H54 (cell line): ENCODE measurements around the gene RHOD.

ENCODE experiments used
- DNase-seq: peaks from one replicate; pipeline ENCODE4 v3.0.0; 2011; ENCODE audit warnings: low spot score, mixed read lengths; ENCODE audit not compliant: insufficient read length
- FAIRE-seq: peaks from 3 replicates; lab custom pipeline; 2011; peaks lifted over from hg19 to GRCh38; lab: Jason Lieb, UNC
- POLR2A ChIP-seq: IDR thresholded peaks from 2 replicates; pipeline ENCODE4 v1.6.1; 2011; ENCODE audit warnings: low read depth, mild to moderate bottlenecking, low read length

RHOD gene

DNA sequence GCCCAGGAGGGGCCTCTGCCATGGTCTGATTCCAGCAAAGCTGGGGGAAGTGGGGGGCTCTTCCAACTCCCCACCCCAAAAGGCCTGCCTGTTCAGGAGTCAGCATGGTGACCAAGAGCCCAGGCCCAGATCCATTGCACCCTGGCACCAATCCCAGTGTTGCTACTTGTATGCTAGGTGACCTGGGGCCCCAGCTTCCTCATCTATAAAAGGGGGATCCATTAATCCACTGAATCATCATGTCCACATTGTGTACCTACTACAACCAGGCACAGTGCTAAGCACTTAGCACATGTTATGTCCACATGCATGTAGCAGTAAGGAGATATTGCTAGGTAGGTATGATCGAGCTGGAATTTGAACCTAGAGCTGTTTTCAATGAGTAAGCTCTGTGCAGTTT, 31.7 kb upstream of the RHOD start:
- TF ChIP-seq POLR2A: no peak
- DNase-seq: no peak
- no peak for FAIRE-seq

DNA sequence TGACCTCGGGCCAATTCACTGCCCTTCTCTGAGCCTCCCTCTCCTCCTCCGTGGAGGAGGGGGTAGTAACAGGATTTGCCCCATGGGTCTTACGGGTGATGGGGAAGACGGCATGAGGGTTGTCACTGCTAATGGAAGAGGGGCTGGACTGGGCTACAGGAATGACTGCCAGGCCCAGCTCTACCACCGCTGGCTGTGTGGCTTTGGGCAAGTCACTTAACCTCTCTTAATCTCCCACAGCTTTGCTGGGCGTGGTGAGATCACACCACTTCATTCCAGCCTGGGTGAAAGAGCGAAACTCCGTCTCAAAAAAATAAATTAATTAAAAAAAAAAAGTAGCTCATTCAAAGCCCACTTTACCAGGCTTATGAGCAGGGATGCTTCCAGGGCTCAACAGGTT, 30.9 kb upstream of the RHOD start:
- TF ChIP-seq POLR2A: no peak
- no peak for FAIRE-seq
- DNase-seq: no peak

DNA sequence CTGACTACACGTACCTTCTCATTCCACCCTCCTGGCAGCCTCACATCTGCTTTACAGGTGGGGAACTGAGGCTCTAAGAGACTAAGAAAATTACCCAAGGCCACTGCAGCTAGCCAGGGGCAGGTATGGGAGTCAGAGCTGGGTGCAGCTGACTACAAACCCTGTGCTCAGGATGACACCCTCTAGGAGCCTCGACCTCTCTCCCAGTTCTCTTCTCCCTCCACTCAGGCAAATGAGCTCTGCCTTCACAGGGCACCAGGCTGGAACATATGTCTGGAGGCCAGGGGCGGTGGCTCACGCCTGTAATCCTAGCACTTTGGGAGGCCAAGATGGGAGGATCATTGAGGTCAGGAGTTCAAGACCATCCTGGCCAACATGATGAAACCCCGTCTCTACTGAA, 29.7 kb upstream of the RHOD start:
- no peak for TF ChIP-seq POLR2A
- FAIRE-seq (no peak), DNase-seq (no peak)

DNA sequence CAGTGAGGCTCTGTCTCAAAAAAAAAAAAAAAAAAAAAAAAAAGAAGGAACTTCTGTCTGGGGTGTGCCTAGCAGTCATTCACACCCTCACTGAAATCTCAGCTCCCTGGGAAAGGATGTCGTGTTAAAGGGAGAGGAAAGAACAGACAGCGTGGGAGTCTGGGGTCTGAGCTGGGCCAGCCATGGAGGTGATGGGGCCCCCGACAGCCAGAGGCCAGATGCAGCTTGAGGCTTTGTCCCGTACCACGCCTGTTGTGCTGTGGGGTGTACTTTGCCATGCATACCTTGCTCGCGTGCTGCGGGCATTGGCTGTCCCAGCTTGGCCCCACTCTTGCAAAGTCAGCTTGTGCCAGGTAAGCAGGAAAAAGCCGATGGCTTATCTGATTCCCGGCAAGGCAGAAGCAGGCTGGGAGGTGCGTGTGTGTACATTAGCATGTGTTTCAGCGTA, 29.1 kb upstream of the RHOD start:
- TF ChIP-seq POLR2A: no peak
- FAIRE-seq (no peak), DNase-seq (no peak)

DNA sequence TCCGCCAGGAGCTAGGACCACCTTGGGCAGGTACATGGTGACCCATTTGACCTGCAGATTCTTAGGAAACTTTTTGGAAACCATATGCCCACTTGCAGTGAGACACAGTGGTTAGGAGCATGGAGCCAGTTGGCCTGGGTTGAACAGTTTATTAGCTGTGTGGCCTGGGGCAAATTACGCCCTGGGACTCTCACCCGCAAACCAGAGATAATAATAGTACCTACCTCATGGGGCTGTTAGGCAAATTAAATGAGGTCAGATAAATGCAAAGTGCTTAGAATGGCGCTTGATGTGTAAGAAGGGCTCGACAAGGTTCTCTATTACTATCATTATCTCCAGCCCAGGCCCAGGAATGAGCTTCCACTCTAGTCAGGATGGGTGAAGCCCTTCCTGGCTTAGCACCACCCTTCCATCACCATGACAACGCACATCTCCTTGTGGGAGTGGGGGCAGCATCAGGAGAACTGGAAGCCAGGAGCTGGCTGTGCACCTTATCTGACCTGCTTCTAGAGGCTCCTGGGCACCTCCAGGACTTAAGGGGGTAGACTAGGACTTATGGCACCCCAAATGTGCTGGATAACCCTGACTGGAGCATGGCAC, 28.6 kb upstream of the RHOD start:
- FAIRE-seq: no peak
- DNase-seq: no peak
- no peak for TF ChIP-seq POLR2A

DNA sequence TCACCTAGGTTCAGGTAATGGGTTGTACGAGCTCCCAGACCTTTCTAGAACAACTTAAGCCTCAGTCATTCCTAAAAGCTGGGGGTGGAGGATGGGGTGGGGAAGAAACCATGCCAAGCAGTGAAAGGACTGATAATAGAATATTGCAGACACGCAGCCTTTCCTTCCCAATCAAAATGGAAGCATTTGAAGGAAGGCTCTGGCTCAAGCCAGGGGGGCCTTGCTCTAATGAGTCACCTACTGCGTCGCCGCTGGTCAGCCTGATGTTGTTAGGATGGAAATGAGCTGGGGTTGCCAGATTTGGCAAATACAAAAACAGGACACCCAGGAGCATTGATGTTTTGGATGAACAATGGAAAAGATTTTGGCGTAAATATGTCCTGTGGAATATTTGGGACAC, 27.5 kb upstream of the RHOD start:
- FAIRE-seq (no peak), DNase-seq (no peak)
- no peak for TF ChIP-seq POLR2A

DNA sequence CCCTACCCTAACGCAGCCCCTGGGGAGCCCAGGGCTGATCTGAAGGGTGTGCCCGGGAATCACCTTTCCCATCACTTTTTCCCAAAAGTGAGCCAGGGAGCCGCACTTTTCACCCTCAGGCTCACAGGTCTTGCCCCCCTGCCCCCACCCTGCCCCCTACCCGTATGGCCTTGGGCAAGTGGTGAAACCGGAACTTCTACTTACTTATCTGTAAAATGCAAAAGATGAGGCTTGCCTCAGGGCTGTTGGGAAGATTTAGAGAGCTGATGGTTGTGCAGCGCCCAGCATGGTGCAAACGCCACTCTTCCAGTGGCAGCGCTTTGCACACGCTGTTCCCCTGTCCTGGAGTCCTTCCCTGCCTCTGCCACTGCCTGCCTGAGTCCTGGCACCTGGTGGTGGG, 25.7 kb upstream of the RHOD start:
- DNase-seq (no peak), FAIRE-seq (no peak)
- TF ChIP-seq POLR2A: no peak

DNA sequence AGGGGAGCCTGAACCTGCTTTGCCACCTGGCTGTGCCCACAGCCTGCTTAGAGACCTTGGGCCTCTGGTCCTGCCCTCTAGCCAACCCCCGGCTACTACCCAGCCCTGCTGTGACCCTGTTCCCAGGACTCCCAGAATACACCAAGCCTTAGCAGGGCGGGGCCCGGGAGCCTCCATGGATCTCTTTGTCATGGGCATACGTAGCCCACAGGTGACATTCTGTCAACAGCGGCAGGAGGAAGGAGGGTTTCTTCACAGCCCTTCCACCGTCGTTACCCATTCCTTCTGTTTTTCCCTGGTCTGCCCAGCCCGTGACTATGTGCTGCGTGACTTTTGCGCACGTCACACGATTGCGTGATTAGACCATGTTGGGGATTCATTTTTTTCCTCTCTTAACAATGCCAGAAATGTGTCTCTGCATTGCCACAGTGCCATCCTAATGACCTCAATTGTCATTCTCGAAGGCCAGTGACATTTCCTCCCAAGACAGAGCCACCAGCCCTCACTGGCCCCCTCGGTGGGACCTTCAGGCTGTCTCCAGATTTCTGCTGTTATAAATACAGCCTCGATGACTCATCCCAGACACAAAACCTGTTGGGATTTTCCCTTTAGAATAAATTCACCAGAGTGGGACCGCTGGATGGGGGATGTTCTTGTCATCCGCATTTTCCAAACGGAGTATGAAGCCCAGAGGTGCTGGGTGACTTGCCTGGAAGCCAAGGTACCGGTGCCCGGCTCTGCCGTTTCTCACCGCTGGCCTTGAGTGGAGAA, 24.7 kb upstream of the RHOD start:
- FAIRE-seq: no peak
- no peak for DNase-seq
- no peak for TF ChIP-seq POLR2A

DNA sequence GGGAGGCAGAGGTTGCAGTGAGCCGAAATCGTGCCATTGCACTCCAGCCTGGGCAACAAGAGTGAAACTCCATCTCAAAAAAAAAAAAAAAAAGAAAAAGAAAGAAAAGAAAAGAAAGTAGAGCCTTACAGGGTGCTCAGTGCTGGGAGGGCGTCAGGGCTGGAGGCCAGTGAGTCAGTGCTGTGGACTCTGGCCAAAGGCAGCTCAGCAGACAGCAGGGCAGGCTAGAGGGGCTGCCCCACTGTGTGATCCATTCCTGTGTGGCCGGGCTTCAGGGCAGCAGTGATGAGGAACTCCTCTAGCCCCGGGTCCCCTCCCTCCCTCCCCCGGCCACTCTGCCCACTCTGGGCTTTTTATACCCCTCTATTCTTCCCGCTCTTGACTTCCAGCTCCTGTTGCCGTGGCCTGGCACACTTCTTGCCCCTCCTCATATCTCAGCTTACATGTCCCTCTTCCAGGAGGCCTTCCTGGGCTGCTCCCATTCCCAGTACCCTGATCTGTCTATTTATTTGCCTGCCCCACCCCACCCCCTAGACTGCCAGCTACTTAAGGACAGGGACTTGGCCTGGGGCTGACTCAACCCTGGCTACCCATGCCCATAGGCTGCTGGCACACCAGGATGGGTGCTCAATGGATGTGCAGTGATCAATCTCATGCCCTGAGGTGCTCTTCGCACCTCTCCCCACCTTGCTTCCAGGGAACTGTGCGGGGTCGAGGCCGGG, 23.7 kb upstream of the RHOD start:
- FAIRE-seq: no peak
- DNase-seq: peak; percentile 89
- TF ChIP-seq POLR2A: no peak

DNA sequence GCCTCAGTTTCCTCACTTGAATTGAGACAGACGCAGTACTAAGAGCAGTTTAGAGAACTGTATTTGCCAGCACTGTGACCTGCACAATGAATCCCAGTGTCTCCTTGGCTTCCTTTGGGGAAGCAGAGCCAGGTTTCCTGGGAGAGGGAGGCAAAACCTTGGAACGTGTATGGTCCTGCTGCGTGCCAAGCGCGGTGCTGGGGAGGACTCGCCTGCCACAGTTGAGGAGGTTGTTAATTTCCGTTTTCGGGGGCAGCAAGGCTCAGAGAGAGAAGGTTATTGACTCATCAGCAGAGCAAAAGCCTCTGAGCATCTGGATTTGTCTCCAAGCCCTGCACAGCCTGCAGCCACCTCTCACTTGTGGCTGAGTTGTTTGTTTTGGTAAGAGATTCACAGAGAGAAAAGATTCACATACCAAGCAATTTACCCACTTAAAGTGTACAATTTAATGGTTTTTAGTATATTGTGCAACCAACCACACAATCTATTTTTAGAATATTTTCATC, 22.9 kb upstream of the RHOD start:
- peak; percentile 53 for DNase-seq
- FAIRE-seq: peak; percentile 41
- no peak for TF ChIP-seq POLR2A

DNA sequence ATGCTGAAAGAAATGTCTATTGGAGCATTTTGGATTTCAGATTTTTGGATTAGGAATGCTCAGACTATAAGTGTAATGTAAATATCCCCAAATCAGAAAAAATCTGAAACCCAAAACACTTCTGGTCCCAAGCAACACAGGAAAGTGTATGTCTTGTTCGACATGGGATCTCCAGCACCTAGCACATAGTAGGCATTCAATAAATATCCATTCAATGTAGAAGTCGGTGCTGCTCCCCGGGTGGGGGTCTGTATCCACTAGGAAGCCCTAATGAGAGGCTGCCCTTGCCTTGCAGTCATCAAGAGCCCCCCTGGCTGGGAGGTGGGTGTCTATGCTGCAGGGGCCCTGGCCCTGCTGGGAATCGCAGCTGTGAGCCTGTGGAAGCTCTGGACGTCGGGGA, 22.3 kb upstream of the RHOD start:
- TF ChIP-seq POLR2A: no peak
- no peak for FAIRE-seq
- DNase-seq: no peak

DNA sequence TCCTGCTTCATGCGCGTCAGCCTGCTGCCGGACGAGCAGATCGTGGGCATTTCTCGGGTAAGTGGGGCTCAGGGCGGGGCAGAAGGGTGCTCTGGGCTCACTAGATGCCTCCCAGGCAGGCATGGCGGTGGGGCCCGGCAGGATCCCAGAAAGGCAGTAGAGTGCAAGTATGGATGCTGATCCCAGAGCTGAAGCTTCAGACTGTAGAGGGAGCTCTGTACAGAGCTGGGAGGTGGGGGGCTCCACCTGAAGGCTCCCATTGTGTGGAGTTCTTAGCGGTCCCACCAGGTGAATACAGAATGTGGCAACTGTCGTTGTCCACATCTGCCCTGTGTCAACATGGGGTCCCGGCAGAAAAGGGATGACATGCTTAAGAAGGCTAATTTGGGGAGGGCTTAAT, 16.5 kb upstream of the RHOD start:
- no peak for FAIRE-seq
- TF ChIP-seq POLR2A: no peak
- DNase-seq: no peak

DNA sequence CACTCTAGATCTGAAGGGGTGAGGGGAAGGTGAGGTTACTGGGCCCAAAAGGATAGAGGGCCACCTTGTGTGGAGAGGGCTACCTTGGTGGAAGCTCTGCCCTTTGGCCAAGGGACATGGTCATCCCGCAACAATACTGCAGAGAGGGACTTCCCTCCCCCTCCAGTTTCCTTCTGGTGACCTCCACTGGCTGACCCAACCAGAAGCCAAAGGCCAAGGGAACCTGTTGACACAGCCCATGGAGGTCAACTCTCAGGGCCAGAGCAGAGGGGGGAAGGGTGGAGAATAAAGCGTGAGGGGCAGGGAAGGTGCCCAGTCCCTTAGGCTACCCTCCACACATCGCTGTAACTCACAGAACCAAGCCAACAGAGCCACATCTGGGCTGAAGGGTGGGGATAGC, 15.0 kb upstream of the RHOD start:
- FAIRE-seq (no peak), DNase-seq (no peak)
- TF ChIP-seq POLR2A: no peak
